GM21723 (cell line): ENCODE data around the gene METTL5.

ENCODE experiments used
- ATAC-seq: cut with Tn5 transposase; IDR thresholded peaks from one replicate; pipeline ENCODE4 v1.9.1; 2021; ENCODE audit warnings: mild to moderate bottlenecking, moderate library complexity; ENCODE audit not compliant: unreplicated experiment

The METTL5 gene

DNA sequence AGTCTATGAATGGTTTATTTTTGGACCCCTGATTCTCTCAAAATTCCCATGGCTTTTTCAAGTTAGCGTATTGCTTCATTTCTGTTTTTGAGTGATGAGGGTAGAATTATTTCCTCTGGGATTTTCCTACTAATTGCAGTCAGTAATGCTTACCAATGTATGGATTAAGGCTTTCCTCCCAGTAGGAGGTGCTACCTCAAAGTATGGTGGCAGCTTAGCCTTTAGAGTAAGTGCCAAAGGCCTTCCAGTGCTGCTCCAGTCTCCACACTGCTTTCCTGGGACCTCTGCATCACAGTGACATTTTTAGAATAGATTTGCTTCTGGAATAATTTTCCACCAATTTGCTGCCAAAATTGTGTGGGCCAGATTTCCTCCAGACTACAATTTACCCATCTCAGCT, 42.2 kb downstream of the METTL5 start:
- no peak for ATAC-seq

DNA sequence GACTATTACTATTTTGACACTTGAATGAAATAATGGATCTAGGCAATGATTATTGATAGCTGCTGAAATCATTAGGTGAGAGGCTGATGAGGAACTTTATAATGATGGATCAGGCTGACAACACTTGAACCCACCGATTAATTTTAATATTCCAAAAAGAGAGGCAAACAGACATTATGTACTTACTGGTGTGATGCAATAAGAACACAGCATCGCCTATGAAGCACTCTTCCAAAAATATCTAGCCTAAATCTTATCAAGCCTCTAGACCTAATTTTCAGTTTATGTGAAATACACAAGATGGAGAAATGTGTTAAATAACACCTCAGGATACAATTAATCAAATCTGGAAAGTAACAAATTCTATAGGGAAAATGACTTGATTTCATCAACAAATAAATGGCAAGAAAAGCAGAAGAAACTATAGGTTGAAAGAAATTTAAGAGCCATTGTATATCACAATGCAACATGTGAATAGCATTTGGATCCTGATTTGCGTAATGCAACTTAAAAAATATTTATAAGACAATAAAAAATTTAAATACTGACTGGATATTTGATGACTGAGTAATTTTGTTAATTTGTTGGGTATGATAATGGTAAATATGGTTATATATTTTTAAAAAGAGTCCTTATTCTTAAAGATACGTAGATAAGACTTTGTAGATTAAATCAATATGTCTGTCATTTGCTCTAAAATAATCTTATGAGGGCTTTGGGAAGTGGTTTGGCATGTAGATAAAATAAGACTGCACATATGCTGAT, 43.3 kb downstream of the METTL5 start:
- no peak for ATAC-seq

DNA sequence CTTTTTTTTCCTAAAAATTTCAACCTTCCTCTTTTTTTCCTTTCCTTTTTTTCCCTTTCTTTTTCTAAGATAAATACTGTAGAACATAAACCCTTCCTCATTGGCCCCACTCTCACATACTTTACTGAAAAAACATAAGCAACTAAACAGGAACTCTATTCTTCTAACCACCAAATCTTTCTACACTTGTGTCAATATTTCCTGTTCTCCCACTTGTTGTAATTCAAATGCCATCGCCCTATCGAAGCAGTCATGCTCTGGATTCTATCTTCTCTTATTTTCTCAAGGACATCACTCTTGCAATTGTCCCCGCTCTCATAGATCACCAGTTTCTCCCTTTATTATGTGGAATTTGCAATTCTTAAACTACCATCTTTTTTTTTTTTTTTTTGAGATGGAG, 46.3 kb downstream of the METTL5 start:
- ATAC-seq: no peak

DNA sequence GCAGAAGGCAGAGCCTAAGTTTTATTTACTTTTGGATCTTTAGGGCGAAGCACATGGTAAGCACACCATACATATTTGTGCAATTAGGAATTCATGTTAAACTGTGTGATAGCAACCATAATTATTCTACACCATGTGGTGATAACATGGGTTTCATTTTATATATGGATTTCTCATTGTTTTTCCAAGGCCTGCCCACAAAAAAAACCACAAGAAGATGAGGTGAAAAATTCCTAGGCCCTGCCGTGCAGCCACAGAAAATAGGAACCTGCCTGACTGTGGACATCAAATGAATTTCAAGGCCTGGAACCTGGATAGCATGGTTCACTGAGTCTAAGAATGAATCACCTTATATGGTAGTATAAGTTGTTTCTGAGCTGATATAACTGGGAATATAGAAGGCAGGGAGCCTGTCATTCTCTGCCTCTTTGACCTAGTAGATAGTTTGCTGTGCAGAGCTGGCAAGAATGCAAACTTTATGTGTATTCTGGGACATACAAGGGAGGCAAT, 48.4 kb downstream of the METTL5 start:
- ATAC-seq: no peak

DNA sequence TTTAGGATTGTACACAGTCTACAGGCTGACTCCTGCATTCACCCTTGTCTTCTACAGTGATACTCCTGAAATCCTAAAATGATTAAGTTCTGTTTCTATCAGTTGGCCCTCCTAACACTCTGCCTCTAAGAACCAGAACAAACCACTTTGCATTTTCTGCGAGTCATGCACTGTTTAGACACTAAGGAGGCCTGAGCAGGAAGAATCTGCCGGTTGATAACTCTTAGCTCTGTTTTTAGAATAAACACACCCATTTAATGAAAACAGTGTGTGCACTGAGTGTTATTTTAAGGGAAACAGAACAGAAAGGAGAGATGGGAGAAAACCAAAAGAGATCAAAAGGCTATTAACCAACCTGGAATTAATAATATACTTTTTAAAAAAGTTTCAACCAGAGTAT, 48.9 kb downstream of the METTL5 start:
- ATAC-seq: no peak

DNA sequence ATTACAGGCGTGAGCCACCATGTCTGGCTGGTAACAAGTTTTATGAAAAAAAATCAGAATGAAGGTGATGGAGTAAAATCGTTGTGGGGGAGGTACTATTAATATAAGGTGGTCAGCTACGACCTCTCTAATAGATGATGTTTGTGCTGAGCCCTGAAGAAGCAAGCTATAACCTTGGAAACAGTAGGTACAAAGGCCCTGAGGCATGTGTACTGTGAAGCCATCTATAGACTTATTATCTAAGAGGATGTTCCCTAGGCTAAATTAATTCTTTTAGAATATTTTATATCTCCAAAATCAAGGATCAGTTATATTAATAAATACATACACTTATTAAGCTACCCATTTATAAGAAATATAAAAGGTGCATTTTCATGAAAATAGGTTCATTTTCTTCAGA, 49.4 kb downstream of the METTL5 start:
- ATAC-seq: no peak

DNA sequence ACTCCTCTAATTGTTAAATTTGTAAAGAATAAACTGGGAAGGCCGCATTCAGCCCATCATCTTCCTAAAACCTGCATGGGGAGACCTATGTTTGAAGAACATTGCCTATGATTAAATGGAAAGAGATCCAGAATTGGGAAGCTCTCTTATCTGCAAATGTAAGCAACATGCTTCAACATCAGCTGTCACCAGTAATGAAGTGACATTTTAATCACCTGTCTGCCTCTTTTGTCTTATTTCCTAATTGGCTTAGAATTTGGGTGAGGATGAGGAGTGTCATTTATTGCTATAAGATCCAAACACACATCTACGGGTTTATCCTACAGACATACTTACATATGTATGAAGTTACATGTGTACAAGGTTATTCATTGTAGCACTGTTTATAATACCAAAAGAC, 52.1 kb downstream of the METTL5 start:
- ATAC-seq: no peak

DNA sequence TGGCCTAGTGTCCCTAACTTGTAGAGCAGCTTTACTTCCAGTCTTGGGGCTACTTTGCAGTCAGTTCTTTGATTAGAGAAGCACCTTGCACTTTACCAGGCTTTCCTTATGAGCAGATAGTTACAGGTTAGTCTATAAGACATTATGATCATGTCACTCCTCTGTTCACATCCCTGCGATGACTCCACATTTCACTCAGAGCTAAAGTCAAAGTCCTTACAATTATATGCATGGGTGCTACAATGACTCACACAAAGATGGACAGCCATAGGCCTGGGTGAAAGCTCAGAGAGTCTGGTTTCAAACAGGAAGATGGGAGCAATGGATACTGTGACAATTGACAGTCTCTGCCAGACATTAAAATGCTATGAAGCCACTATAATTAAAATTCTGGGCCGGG, 53.1 kb downstream of the METTL5 start:
- ATAC-seq: no peak

DNA sequence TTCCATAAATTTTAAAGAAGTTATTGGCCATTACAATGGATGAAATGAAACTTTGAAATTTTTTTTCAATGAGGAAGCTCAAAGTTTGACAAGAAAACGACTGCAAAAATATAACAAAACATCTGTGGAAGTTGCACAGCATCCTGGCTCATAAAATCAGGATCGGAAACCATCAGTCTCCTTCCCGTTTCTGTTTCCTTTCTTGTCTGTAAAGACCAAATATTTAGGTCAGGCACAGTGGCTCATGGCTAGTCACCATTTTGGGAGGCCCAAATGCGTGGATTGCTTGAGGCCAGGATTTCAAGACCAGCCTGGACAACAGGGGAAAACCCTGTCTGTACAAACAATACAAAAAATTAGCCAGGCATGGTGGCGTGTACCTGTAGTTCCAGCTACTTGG, 53.7 kb downstream of the METTL5 start:
- no peak for ATAC-seq

DNA sequence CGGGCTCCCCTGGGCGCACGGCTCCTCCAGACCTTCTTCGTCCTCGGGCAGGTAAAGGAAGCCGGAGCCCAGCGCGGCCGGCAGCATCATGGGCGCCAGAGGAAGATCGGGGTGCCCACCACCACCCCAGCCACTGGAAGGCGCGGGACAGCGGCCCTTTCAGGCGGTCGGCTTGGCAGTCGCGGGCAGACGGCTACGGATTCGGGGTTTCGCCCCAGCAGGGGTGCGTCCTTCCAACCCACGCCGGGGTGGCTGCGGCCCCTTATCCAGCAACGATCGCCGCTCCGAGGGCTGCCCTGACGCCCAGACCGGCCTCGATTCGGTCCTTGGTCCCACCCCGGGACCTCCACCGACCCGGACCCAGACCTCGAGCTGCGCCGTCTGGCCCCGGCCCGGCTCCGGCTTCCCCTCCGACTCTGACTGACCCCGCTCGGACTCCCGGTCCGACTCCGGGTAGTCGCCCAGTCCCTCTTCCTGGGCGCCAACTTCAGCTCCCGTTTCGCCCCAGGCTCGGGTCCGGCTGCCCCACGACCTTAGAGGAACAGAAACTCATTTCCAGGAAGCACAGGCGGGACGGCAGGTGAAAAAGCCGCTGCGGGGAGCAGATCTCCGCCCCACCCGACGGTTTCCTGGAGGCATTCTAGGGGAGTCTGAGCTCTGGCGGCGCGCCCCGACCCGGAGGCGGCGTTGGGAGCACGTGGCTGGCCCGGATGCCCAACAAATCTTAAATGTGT, 56.3 kb downstream of the METTL5 start:
- no peak for ATAC-seq

DNA sequence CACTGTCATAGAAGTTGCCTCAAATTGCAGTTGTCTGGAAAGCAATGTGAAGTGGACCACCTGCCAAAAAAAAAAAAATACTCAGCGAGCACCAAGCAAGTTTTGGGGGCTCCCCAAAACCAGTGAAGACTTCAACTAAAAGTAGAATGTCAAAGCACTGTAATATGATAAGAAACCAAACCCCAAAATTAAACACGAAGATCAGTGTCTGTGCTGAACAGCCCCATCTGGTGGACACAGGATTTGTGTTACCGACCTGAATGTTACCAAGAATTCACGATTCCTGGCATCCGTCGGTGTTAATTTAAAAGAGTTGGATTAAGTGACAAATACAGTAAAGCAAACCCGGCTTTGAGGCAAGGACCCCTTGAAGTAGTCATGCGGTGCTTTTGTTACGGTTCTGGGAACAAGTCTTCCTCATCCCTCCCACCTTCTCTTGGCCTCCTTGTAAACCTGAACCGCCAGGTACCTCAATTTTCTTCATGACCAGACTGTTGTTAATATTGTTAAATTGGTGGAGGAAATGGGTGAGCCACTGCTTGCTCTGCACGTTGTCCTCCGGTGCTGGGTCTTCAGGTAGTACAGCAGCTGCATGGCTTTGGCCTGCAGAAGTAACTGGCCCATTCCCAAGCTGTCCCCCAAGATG, 57.3 kb downstream of the METTL5 start:
- ATAC-seq: no peak

DNA sequence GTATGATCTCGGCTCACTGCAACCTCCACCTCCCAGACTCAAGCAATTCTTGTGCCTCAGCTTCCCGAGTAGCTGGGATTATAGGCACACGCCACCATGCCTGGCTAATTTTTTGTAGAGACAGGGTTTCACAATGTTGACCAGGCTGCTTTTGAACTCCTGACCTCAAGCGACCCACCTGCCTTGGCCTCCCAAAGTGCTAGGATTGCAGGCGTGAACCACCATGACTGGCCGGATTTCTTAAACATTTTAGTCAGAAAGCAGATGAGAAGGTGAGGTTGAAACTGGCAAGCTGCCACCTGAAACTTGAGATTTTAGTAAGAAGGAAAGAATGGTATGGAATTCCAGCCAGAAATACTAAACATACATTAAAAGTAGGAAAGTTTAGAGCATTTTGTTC, 59.2 kb downstream of the METTL5 start:
- ATAC-seq: no peak

DNA sequence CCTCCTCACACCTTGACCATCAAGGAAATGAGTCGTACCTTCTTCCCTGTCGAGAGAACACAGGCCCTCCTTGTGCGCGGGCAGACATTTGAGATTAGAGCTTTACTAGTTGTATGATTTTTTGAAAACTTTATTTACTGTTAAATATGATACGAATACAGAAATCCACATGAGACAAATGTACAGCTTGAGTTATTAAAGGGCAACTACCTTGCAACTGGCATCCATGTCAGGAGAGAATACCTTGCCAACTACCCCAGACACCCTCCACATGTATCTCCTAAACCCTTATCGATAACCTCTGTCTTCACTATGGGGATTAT, 62.8 kb downstream of the METTL5 start:
- no peak for ATAC-seq
